ENCODE measurements around the gene DUSP15. TPM values are rescaled to one million over a fixed set of nuclear protein-coding genes. Genes with fewer than 3 reads are reported as not detected.

The DUSP15 gene
- total RNA-seq, 4 donors from 2014 or later = 31.8 to 61.3 (median 44.6) TPM

DNA sequence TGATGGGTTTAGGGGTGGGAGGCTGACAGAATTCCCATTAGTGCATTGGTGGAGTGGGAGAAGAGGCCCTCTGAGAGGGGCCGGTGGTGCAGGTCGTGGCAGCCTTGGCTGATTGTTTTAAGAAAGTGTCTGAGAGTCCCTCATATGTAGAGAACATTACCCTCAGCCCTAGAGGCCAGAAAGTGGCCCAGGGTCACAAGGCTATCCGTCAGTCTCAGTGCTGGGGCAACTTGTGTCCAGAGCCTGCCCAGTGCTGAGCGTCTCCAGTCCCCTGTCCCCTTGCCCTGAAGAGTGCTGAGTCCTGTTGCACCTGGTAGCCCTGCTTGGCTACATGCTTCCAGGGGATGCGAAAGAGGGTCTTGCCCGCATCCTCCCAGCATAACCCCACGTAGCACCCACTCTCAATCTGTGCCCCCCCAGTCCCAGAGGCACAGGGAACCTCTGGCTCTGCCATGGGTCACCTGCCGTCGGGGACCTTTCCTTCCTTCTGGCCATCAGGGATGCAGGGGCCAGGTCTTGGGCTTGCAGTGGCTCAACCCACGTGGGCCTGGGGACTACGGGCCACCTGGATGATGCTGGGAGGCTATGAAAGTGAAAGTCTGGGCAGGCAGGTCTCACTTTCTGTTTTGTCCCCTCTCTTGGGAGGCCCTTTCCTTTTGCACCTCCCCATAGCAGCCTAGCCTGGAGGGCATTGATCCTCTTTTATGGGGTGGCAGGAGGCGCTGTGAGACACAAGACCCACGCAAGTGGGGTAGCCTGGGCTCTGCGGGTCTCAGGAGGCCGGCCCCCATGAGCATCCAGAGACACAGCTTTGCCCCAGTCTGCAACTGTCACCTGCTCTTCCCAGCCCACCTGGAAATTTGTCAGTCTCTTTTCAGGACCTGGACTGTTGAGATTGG is 12.2 kb downstream of the DUSP15 start:
- H3K27me3 ChIP-seq = peaks cover 0 to 15% of the 10 kb centered on the region in 2 donors

GRCh38 chr20:31856516-31856915 is 13.8 kb downstream of the DUSP15 start:
- TF ChIP-seq EP300 (IDR thresholded peaks at IDR 0.05) (no peak), POLR2A (IDR thresholded peaks at IDR 0.05) (no peak)
- TF ChIP-seq, protein P1, sequence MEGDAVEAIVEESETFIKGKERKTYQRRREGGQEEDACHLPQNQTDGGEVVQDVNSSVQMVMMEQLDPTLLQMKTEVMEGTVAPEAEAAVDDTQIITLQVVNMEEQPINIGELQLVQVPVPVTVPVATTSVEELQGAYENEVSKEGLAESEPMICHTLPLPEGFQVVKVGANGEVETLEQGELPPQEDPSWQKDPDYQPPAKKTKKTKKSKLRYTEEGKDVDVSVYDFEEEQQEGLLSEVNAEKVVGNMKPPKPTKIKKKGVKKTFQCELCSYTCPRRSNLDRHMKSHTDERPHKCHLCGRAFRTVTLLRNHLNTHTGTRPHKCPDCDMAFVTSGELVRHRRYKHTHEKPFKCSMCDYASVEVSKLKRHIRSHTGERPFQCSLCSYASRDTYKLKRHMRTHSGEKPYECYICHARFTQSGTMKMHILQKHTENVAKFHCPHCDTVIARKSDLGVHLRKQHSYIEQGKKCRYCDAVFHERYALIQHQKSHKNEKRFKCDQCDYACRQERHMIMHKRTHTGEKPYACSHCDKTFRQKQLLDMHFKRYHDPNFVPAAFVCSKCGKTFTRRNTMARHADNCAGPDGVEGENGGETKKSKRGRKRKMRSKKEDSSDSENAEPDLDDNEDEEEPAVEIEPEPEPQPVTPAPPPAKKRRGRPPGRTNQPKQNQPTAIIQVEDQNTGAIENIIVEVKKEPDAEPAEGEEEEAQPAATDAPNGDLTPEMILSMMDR (IDR thresholded peaks at IDR 0.05) = no peak
- Histone ChIP-seq H3K36me3 (no peaks in the 10 kb centered on the region), H3K4me1 (peaks cover 0 to 25% (median 16%) of the 10 kb centered on the region in 4 donors), H3K4me3 (no peak overlapping the region), H3K27me3 (peaks cover 0 to 18% of the 10 kb centered on the region in 2 donors), H3K27ac (no peak overlapping the region), H3K9me3 (no peaks in the 10 kb centered on the region)
- 68 to 78% methylated on average over 3 of the region's 3 CpGs for WGBS, 2 donors
- no peak for DNase-seq (ENCODE audit: low spot score in 2 of 2)

More for the DNA sequence above, 12.2 kb downstream of the DUSP15 start:
- no peak for DNase-seq (ENCODE audit: low spot score in 2 of 2)
- Histone ChIP-seq H3K4me3 (no peak overlapping the region), H3K9me3 (no peaks in the 10 kb centered on the region), H3K36me3 (peaks cover 0 to under 1% (median 0%) of the 10 kb centered on the region in 3 donors), H3K4me1 (peaks cover 0 to 23% (median 18%) of the 10 kb centered on the region in 4 donors), H3K27ac (no peak overlapping the region)
- 69 to 71% methylated on average over 9 to 11 of the region's 15 CpGs for WGBS, 2 donors
- TF ChIP-seq EP300 (IDR thresholded peaks at IDR 0.05) = no peak
- TF ChIP-seq, protein P1 (IDR thresholded peaks at IDR 0.05) = no peak
- TF ChIP-seq POLR2A (IDR thresholded peaks at IDR 0.05) = no peak

GRCh38 chr20:31853481-31853880 is 16.8 kb downstream of the DUSP15 start:
- WGBS, 2 donors = 79 to 81% methylated on average over 7 of the region's 7 CpGs
- DNase-seq (ENCODE audit: low spot score in 2 of 2) = no peak
- Histone ChIP-seq H3K9me3 (no peaks in the 10 kb centered on the region), H3K27ac (no peak overlapping the region), H3K4me1 (peaks cover 0 to 7% (median 0%) of the 10 kb centered on the region in 4 donors), H3K4me3 (no peak overlapping the region), H3K36me3 (no peaks in the 10 kb centered on the region), H3K27me3 (peaks cover 0 to 33% of the 10 kb centered on the region in 2 donors)
- TF ChIP-seq POLR2A (IDR thresholded peaks at IDR 0.05) (no peak), EP300 (IDR thresholded peaks at IDR 0.05) (no peak)
- TF ChIP-seq, protein P1 (IDR thresholded peaks at IDR 0.05) = no peak

DNA sequence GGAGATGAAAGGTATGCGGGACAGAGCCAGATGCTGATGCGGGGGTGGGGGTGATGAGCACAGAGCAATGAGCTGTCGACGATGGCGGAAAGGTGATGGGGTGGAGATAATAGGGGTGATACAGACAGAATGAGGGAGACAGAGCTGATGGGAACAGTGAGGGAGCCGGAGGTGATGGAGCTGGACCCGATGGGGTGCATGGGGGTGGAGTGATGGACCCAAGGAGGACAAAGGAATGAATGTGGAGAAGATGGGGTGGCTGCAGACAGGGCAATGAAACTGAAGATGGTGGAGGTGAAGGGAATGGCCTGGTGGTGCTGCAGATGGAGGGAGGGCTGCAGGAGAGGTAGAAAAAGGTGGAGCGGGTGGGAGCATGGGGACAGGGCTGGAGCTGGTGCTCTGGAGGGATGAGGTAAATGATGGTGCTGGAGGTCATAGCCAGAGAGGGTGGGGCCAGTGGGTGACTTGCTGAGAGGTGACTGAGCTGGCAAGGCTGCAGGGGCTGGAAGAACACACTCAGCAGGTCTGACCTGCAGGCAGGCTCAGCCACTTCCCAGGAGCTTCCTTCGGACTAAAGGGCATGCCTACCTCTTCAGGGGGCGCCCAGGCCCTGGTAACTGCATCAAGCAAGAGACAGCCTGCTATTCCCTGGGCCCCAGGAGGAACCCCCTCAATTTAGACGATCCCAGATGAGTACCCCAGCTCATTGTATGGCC is 18.9 kb downstream of the DUSP15 start:
- H3K36me3 ChIP-seq = no peaks in the 10 kb centered on the region
- H3K4me3 ChIP-seq = no peak overlapping the region
- 71 to 75% methylated on average over 11 of the region's 11 CpGs for WGBS, 2 donors
- no peak overlapping the region for H3K27ac ChIP-seq
- no peaks in the 10 kb centered on the region for H3K9me3 ChIP-seq
- H3K27me3 ChIP-seq = peaks cover 0 to 23% of the 10 kb centered on the region in 2 donors
- no peak for DNase-seq (ENCODE audit: low spot score in 2 of 2)
- TF ChIP-seq, protein P1 (IDR thresholded peaks at IDR 0.05) = no peak
- no peak for TF ChIP-seq EP300 (IDR thresholded peaks at IDR 0.05)
- TF ChIP-seq POLR2A (IDR thresholded peaks at IDR 0.05) = no peak
- H3K4me1 ChIP-seq = peaks cover 0 to 8% (median 0%) of the 10 kb centered on the region in 4 donors
